Karpas-422 (cell line): ENCODE measurements around the gene DOCK11. TPM values are rescaled to one million over a fixed set of nuclear protein-coding genes. Genes with fewer than 3 reads are reported as not detected.

Experiments used
- DNase-seq: peaks from one replicate; pipeline ENCODE4 v3.0.0-alpha.2; 2015
- H2AFZ ChIP-seq: fragments of 200-600 bp; sonication (generic); 2 replicates; pipeline ENCODE4 v1.6.1; 2014; ENCODE audit warnings: antibody characterized with exemption, low read length, mixed read lengths
- H3K27ac ChIP-seq: fragments of 200-600 bp; sonication (generic); 2 replicates; pipeline ENCODE4 v1.5.1; 2014; ENCODE audit warnings: mild to moderate bottlenecking, low read length, moderate library complexity
- H3K27me3 ChIP-seq: fragments of 200-600 bp; sonication (generic); 2 replicates; pipeline ENCODE4 v1.6.1; 2014; ENCODE audit warnings: low read length, mixed read lengths
- H3K36me3 ChIP-seq: fragments of 200-600 bp; sonication (generic); 2 replicates; pipeline ENCODE4 v1.6.1; 2014; ENCODE audit warnings: low read length, mixed read lengths; ENCODE audit not compliant: insufficient read depth
- H3K4me1 ChIP-seq: fragments of 200-600 bp; sonication (generic); 2 replicates; pipeline ENCODE4 v1.6.1; 2014; ENCODE audit warnings: mild to moderate bottlenecking, low read length, mixed read lengths
- H3K4me2 ChIP-seq: fragments of 200-600 bp; sonication (generic); 2 replicates; pipeline ENCODE4 v1.6.1; 2014; ENCODE audit warnings: low read length, low read depth, mild to moderate bottlenecking; ENCODE audit not compliant: poor library complexity, severe bottlenecking
- H3K4me3 ChIP-seq: fragments of 200-600 bp; sonication (generic); 2 replicates; pipeline ENCODE4 v1.5.1; 2014; ENCODE audit warnings: mild to moderate bottlenecking, antibody characterized with exemption, low read length, mixed read lengths
- H3K79me2 ChIP-seq: fragments of 200-600 bp; sonication (generic); 2 replicates; pipeline ENCODE4 v1.6.1; 2014; ENCODE audit warnings: mild to moderate bottlenecking, low read length, mixed read lengths
- H3K9ac ChIP-seq: fragments of 200-600 bp; sonication (generic); 2 replicates; pipeline ENCODE4 v1.6.0; 2014; ENCODE audit warnings: low read length
- H3K9me2 ChIP-seq: fragments of 200-600 bp; sonication (generic), shearing (Covaris generic); replicated peaks from 2 replicates; pipeline ENCODE4 v1.6.0; 2014; ENCODE audit warnings: mild to moderate bottlenecking, low read length, moderate library complexity; ENCODE audit not compliant: insufficient read depth
- H3K9me3 ChIP-seq: fragments of 300-700, 200-600 bp; sonication (generic); 2 replicates; pipeline ENCODE4 v1.6.1; 2014; ENCODE audit warnings: low read length, mixed read lengths
- H4K20me1 ChIP-seq: fragments of 200-600 bp; sonication (generic); 2 replicates; pipeline ENCODE4 v1.6.1; 2014; ENCODE audit warnings: mild to moderate bottlenecking, antibody characterized with exemption, low read length, low read depth; ENCODE audit not compliant: insufficient read depth
- total RNA-seq: library from RNA; depleted of rRNA; stranded (reverse); fragments of >200 nt; shearing (Covaris generic); gene quantifications from 2 replicates; pipeline ENCODE4 v1.2.3, GENCODE V29; 2014; ENCODE audit warnings: low replicate concordance

DOCK11 gene
- total RNA-seq, 1 experiment from 2014 or later: 70.5 TPM

DNA sequence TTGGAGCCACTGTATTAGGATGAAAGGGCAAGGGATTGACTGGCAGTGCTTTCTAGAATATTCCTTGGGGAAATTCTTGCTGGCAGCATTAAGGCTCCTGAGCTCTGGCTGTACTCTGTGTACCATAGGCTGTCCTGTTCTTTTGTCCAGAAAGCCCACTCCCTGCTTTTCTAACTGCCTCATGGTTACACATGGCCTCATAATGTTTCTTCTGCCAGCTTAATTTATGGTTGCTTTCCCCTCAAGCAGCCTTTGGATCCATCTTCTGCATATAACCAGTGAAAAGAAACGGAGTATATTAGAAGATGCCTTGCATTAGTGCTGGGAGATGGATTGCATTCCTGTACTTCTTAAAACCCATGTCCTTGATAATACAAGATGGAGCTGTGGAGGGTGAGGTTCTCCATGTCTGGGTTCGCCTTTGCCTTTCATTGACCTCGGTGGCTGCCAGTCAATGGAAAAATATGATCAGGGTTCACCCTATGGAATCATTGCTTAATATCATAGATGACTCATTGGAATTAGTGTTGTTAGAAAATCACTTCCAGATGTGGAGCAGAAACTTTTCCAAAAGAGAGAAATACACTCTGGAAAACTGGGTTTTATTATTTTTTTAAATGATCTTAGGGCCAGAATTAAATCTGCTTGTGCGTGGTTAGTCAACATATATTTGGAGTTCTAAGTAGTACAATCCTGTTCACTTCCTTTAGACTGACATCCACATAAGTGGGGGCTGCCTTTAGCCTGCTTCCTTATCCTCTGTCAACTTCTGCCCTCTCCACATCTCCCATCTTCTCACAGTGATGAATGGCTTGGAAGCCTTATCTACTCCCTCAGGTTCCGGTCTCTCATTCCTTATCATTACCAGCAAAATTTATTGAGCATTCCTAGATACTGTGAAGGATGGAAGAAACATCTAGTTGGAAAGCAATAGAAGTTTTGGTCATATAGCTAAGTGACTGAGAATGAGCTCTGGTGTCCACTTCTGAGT is 24.9 kb downstream of the DOCK11 start:
- H3K4me1 ChIP-seq: peaks cover 31% of the 10 kb centered on the region
- H3K9me2 ChIP-seq: no peaks in the 10 kb centered on the region
- peak overlapping the region; percentile 39; the same call in 1 of the 2 replicates for H3K27ac ChIP-seq
- H3K27me3 ChIP-seq: no peaks in the 10 kb centered on the region
- no peaks in the 10 kb centered on the region for H4K20me1 ChIP-seq
- H3K4me3 ChIP-seq: no peak overlapping the region
- no peak for DNase-seq
- no peak overlapping the region for H3K4me2 ChIP-seq
- H2AFZ ChIP-seq: no peak overlapping the region
- H3K9ac ChIP-seq: no peak overlapping the region
- no peaks in the 10 kb centered on the region for H3K36me3 ChIP-seq
- no peaks in the 10 kb centered on the region for H3K9me3 ChIP-seq
- H3K79me2 ChIP-seq: peaks cover 71% of the 10 kb centered on the region

DNA sequence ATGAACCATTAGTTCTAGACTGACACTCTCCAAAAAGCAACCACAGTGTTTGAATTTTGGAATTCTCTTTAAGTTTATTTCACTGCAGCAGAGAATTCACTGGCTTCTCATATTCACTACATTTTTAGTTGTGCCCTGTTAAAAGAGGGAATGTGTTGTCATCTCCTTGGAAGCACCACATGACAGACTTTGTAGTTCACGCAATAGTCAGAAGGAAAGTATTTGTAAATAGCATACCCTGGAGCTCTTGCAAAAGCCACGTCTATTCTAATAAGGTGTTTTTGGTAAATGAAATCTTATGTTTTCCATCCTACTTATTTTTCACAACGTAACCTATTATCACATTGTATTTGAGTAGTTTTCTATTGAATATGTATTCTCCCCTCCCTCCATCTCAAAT is 25.8 kb downstream of the DOCK11 start:
- Histone ChIP-seq H2AFZ (no peak overlapping the region), H3K9ac (no peak overlapping the region), H3K79me2 (peaks cover 76% of the 10 kb centered on the region), H3K36me3 (no peaks in the 10 kb centered on the region), H3K27me3 (no peaks in the 10 kb centered on the region), H3K4me1 (peaks cover 40% of the 10 kb centered on the region), H3K9me2 (no peaks in the 10 kb centered on the region), H3K27ac (no peak overlapping the region), H3K4me2 (no peak overlapping the region), H3K9me3 (no peaks in the 10 kb centered on the region), H4K20me1 (no peaks in the 10 kb centered on the region), H3K4me3 (no peak overlapping the region)
- no peak for DNase-seq

DNA sequence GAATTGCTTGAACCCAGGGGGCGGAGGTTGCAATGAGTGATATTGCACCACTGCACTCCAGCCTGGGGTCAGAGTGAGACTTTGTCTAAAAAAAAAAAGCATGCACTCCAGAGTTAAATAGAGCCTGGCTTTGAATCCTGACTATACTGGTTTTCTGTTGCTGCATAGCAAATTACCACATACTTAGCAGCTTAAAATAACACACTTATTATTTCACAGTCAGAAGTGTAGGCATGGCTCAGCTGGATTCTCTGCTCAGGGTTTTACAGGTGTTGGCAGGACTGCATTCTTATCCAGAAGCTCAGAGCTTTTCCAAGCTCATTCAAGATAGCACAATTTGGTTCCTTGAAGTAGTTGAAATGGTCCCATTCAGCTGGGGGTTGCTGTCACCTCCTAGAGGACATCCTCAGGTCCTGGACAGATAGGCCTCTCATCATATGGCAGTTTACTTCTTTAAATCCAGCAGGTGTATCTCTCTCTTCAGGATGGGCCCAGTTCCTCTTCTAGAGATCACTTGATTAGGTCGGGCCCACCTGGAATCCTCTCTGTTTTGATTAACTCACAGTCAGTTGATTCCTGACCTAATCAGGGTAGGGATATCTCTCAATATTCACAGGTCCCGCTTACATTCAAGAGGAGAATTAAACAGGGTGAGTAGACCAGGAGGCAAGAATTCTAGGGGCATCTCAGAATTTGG is 26.8 kb downstream of the DOCK11 start:
- H2AFZ ChIP-seq: no peak overlapping the region
- no peaks in the 10 kb centered on the region for H3K27me3 ChIP-seq
- no peak overlapping the region for H3K9ac ChIP-seq
- H3K4me1 ChIP-seq: peaks cover 45% of the 10 kb centered on the region
- H3K9me3 ChIP-seq: no peaks in the 10 kb centered on the region
- no peak overlapping the region for H3K4me2 ChIP-seq
- no peak for DNase-seq
- peaks cover 77% of the 10 kb centered on the region for H3K79me2 ChIP-seq
- no peaks in the 10 kb centered on the region for H3K9me2 ChIP-seq
- H4K20me1 ChIP-seq: no peaks in the 10 kb centered on the region
- H3K4me3 ChIP-seq: no peak overlapping the region
- no peak overlapping the region for H3K27ac ChIP-seq
- H3K36me3 ChIP-seq: no peaks in the 10 kb centered on the region

DNA sequence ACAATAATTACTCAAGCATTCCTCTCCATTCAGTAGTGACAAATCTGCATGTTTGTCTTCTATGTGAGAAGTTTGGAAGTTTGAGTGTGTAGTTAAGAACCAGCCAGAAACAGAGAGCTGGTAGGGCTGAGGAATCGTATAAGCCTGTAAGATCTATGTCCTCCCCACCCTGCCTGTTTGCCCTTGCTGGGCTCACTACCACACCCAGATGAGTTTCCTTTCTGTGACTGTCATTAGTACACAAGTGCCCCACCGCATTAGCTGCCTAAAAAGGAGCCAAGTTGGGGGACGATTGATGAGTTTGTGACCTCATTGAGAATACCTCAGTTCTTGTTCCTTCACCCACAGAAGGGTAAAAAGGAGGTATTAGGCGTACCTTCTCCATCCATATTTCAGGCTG is 28.3 kb downstream of the DOCK11 start:
- Histone ChIP-seq H4K20me1 (no peaks in the 10 kb centered on the region), H3K27me3 (no peaks in the 10 kb centered on the region), H3K9me2 (no peaks in the 10 kb centered on the region), H3K27ac (no peak overlapping the region), H3K9ac (no peak overlapping the region), H3K9me3 (no peaks in the 10 kb centered on the region), H2AFZ (no peak overlapping the region), H3K4me1 (peaks cover 42% of the 10 kb centered on the region), H3K4me3 (no peak overlapping the region), H3K79me2 (peaks cover 76% of the 10 kb centered on the region), H3K36me3 (no peaks in the 10 kb centered on the region), H3K4me2 (no peak overlapping the region)
- DNase-seq: no peak

GRCh38 chrX:118524344-118524743 is 28.7 kb downstream of the DOCK11 start:
- H4K20me1 ChIP-seq: no peaks in the 10 kb centered on the region
- H3K27ac ChIP-seq: no peak overlapping the region
- H2AFZ ChIP-seq: no peak overlapping the region
- no peaks in the 10 kb centered on the region for H3K36me3 ChIP-seq
- no peaks in the 10 kb centered on the region for H3K9me3 ChIP-seq
- H3K9me2 ChIP-seq: no peaks in the 10 kb centered on the region
- H3K4me3 ChIP-seq: no peak overlapping the region
- DNase-seq: no peak
- peaks cover 79% of the 10 kb centered on the region for H3K79me2 ChIP-seq
- H3K9ac ChIP-seq: no peak overlapping the region
- H3K27me3 ChIP-seq: no peaks in the 10 kb centered on the region
- peaks cover 41% of the 10 kb centered on the region for H3K4me1 ChIP-seq
- no peak overlapping the region for H3K4me2 ChIP-seq

- no peaks in the 10 kb centered on the region for H3K9me2 ChIP-seq
- no peak overlapping the region for H3K4me3 ChIP-seq
- DNase-seq: no peak
- no peak overlapping the region for H3K27ac ChIP-seq
- no peaks in the 10 kb centered on the region for H3K36me3 ChIP-seq
- H3K27me3 ChIP-seq: no peaks in the 10 kb centered on the region
- no peak overlapping the region for H3K9ac ChIP-seq
- no peaks in the 10 kb centered on the region for H4K20me1 ChIP-seq
- no peak overlapping the region for H2AFZ ChIP-seq
- H3K4me1 ChIP-seq: peaks cover 41% of the 10 kb centered on the region
- H3K79me2 ChIP-seq: peaks cover 79% of the 10 kb centered on the region
- H3K9me3 ChIP-seq: no peaks in the 10 kb centered on the region
- no peak overlapping the region for H3K4me2 ChIP-seq
Observed at GRCh38 chrX:118525174-118525730, 29.6 kb downstream of the DOCK11 start.

GRCh38 chrX:118526149-118526548 is 30.5 kb downstream of the DOCK11 start:
- H3K9ac ChIP-seq: peak overlapping the region; percentile 16; the same call in 1 of the 2 replicates
- no peaks in the 10 kb centered on the region for H4K20me1 ChIP-seq
- no peak overlapping the region for H3K4me3 ChIP-seq
- H3K9me3 ChIP-seq: no peaks in the 10 kb centered on the region
- H2AFZ ChIP-seq: no peak overlapping the region
- H3K4me2 ChIP-seq: peak overlapping the region; percentile 12
- peak overlapping the region; percentile 46 for H3K27ac ChIP-seq
- no peaks in the 10 kb centered on the region for H3K36me3 ChIP-seq
- peaks cover 49% of the 10 kb centered on the region for H3K4me1 ChIP-seq
- H3K79me2 ChIP-seq: peaks cover 79% of the 10 kb centered on the region
- H3K9me2 ChIP-seq: no peaks in the 10 kb centered on the region
- H3K27me3 ChIP-seq: no peaks in the 10 kb centered on the region
- no peak for DNase-seq
